Fibroblast of lung (primary cell): Measurements from ENCODE around the gene DYNLT1. TPM values are rescaled to one million over a fixed set of nuclear protein-coding genes. Genes with fewer than 3 reads are reported as not detected.

Source experiments
- DNase-seq, 2 donors: peaks; one replicate each; pipeline versions ENCODE4 v3.0.0 to v3.0.0-alpha.2; 2010; ENCODE audit warnings: low read depth in 2 of 2
- H2AFZ ChIP-seq: 2 replicates; pipeline ENCODE4 v1.5.1; 2012; ENCODE audit warnings: low read length, control low read depth, inconsistent platforms
- H3K27ac ChIP-seq: 2 replicates; pipeline ENCODE4 v1.5.1; 2011; ENCODE audit warnings: low read length, control low read depth; ENCODE audit not compliant: insufficient read depth
- H3K27me3 ChIP-seq: 2 replicates; pipeline ENCODE4 v1.5.1; 2011; ENCODE audit warnings: mild to moderate bottlenecking, low read length; ENCODE audit not compliant: control insufficient read depth, insufficient read depth
- H3K36me3 ChIP-seq: 2 replicates; pipeline ENCODE4 v1.5.1; 2011; ENCODE audit warnings: low read length; ENCODE audit not compliant: control insufficient read depth, insufficient read depth
- H3K4me1 ChIP-seq: 2 replicates; pipeline ENCODE4 v1.5.1; 2011; ENCODE audit warnings: low read length; ENCODE audit not compliant: control insufficient read depth, insufficient read depth; ENCODE audit errors: extremely low read depth
- H3K4me2 ChIP-seq: 2 replicates; pipeline ENCODE4 v1.5.1; 2011; ENCODE audit warnings: low read length, control low read depth; ENCODE audit not compliant: insufficient read depth; ENCODE audit errors: extremely low read depth
- H3K4me3 ChIP-seq, 4 experiments: fragments of 200-600 bp in 1 of 4; sonication (generic) in 1 of 4; replicated peaks in 1 of 4; 2 replicates each; pipeline ENCODE4 v1.5.1; 2011 to 2016; ENCODE audit warnings: low read length in 4 of 4, low read depth in 3 of 4, mild to moderate bottlenecking in 3 of 4, control low read depth in 2 of 4, inconsistent platforms in 1 of 4, mixed read lengths in 1 of 4; ENCODE audit not compliant: insufficient read depth in 1 of 4; ENCODE audit errors: control extremely low read depth in 1 of 4
- H3K79me2 ChIP-seq: 2 replicates; pipeline ENCODE4 v1.5.1; 2012; ENCODE audit warnings: mild to moderate bottlenecking, low read length, inconsistent platforms; ENCODE audit not compliant: control insufficient read depth, insufficient read depth
- H3K9ac ChIP-seq: 2 replicates; pipeline ENCODE4 v1.5.1; 2011; ENCODE audit warnings: mild to moderate bottlenecking, low read length, control low read depth; ENCODE audit not compliant: insufficient read depth
- H3K9me3 ChIP-seq: 2 replicates; pipeline ENCODE4 v1.5.1; 2012; ENCODE audit warnings: low read depth, low read length; ENCODE audit not compliant: control insufficient read depth, insufficient read depth
- H4K20me1 ChIP-seq: 2 replicates; pipeline ENCODE4 v1.5.1; 2011; ENCODE audit warnings: low read length; ENCODE audit not compliant: control insufficient read depth, insufficient read depth; ENCODE audit errors: extremely low read depth
- CTCF ChIP-seq, 2 donors: IDR thresholded peaks in 1 of 2; conservative IDR thresholded peaks in 1 of 2; 1 replicate in 1 of 2; 2 replicates in 1 of 2; pipeline ENCODE4 v1.5.1; 2011 to 2012; ENCODE audit warnings: low read length in 2 of 2, control low read depth in 1 of 2, inconsistent platforms in 1 of 2, low read depth in 1 of 2, mild to moderate bottlenecking in 1 of 2
- EZH2 ChIP-seq: IDR thresholded peaks from 2 replicates; pipeline ENCODE4 v1.5.1; 2012; ENCODE audit warnings: low read length, control low read depth, mild to moderate bottlenecking; ENCODE audit errors: missing control alignments
- polyA plus RNA-seq, 2 donors: library from polyadenylated mRNA; depleted of rRNA in 1 of 2; stranded (reverse) in 1 of 2; unstranded in 1 of 2; fragments of >200 nt; gene quantifications; 2 replicates each; pipeline ENCODE4 v1.2.1, GENCODE V29; 2011 to 2012; ENCODE audit warnings: missing spikeins in 1 of 2
- total RNA-seq: library from RNA; depleted of rRNA; stranded (reverse); fragments of >200 nt; gene quantifications from 2 replicates; pipeline ENCODE4 v1.2.1, GENCODE V29; 2014

The DYNLT1 gene
- total and polyA plus RNA-seq, 2 donors (not counting 1 experiment from before 2014, with no cell fraction given) = 92.3 to 296 TPM

DNA sequence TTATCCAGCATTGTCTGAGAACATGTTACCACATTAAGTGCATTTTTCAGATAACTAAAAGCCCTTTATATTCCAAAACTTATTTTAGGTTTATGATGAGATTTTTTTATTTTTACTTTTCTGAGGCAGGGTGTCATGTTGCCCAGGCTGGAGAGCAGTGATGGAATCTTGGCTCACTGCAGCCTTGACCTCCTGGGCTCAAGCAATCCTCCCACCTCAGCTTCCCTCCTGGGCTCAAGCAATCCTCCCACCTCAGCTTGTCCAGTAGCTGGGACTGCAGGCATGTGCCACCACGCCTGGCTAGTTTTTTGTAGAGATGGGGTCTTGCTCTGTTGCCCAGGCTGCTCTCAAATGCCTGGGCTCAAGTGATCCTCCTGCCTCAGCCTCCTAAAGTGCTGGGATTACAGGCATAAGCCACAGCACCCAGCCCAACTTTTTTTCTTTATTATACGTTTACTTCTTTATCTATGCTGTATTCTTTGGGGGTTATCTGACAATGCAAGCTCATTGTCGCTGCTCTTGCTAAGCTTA lies 6.2 kb downstream of the DYNLT1 start:
- H3K4me3 ChIP-seq = no peak overlapping the region
- no peaks in the 10 kb centered on the region for H4K20me1 ChIP-seq
- no peak overlapping the region for H3K9ac ChIP-seq
- no peaks in the 10 kb centered on the region for H3K9me3 ChIP-seq
- peaks cover 4% of the 10 kb centered on the region for H3K36me3 ChIP-seq
- H2AFZ ChIP-seq = no peak overlapping the region
- no peak for TF ChIP-seq CTCF (conservative IDR thresholded peaks at IDR 0.05 in 1 of 2, IDR thresholded peaks at IDR 0.05 in 1 of 2; ENCODE audit: low read depth in 1 of 2, low read length in 2 of 2)
- TF ChIP-seq EZH2 = no peak
- no peak overlapping the region for H3K27ac ChIP-seq
- DNase-seq = peak in 1 of 2 donors; percentile 15
- no peaks in the 10 kb centered on the region for H3K27me3 ChIP-seq
- peaks cover 52% of the 10 kb centered on the region for H3K79me2 ChIP-seq
- H3K4me1 ChIP-seq = peaks cover 9% of the 10 kb centered on the region
- H3K4me2 ChIP-seq = no peak overlapping the region

DNA sequence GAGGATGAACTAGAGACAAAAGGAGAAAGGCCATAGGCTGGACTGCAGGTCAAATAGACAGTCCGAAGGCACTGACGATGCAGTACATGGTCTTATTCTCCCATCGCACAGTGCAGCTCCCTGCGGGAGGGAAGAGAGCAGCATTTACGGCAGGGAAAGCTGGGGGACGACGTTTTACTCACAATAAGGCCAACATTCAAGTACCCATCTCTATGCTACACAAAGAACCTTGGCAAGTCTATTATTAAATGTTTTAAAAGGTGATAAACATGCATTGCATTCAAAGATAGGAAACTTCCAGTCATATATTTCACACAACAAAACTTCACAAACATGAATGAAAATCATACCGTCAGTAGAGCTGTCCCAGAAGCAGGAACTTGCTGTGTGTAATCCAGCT lies 7.8 kb downstream of the DYNLT1 start:
- no peak overlapping the region for H3K4me2 ChIP-seq
- H3K27ac ChIP-seq = no peak overlapping the region
- H2AFZ ChIP-seq = no peak overlapping the region
- no peaks in the 10 kb centered on the region for H4K20me1 ChIP-seq
- H3K9ac ChIP-seq = no peak overlapping the region
- H3K4me1 ChIP-seq = peaks cover 2% of the 10 kb centered on the region
- no peak for DNase-seq
- H3K27me3 ChIP-seq = no peaks in the 10 kb centered on the region
- no peak overlapping the region for H3K4me3 ChIP-seq
- peaks cover 35% of the 10 kb centered on the region for H3K79me2 ChIP-seq
- peaks cover 7% of the 10 kb centered on the region for H3K36me3 ChIP-seq
- no peaks in the 10 kb centered on the region for H3K9me3 ChIP-seq
- no peak for TF ChIP-seq EZH2
- no peak for TF ChIP-seq CTCF (conservative IDR thresholded peaks at IDR 0.05 in 1 of 2, IDR thresholded peaks at IDR 0.05 in 1 of 2; ENCODE audit: low read depth in 1 of 2, low read length in 2 of 2)

GRCh38 chr6:158635427-158636073 lies 9.0 kb downstream of the DYNLT1 start:
- Histone ChIP-seq H2AFZ (no peak overlapping the region), H3K4me2 (no peak overlapping the region), H3K4me3 (no peak overlapping the region), H3K27ac (no peak overlapping the region), H3K79me2 (peaks cover 26% of the 10 kb centered on the region), H3K27me3 (no peaks in the 10 kb centered on the region), H3K36me3 (peaks cover 7% of the 10 kb centered on the region), H3K9ac (no peak overlapping the region), H3K4me1 (peaks cover 12% of the 10 kb centered on the region), H3K9me3 (no peaks in the 10 kb centered on the region), H4K20me1 (no peaks in the 10 kb centered on the region)
- DNase-seq = no peak
- TF ChIP-seq CTCF (conservative IDR thresholded peaks at IDR 0.05 in 1 of 2, IDR thresholded peaks at IDR 0.05 in 1 of 2; ENCODE audit: low read depth in 1 of 2, low read length in 2 of 2) (no peak), EZH2 (no peak)
